B cell (primary cell): ENCODE data around the gene ACAP3.

Experiments
- CTCF ChIP-seq: fragments of 200-600 bp; IDR thresholded peaks from one replicate; pipeline ENCODE4 v1.8.0; 2022; ENCODE audit warnings: antibody characterized with exemption, mild to moderate bottlenecking
- EZH2 ChIP-seq: IDR thresholded peaks from 2 replicates; pipeline ENCODE4 v1.6.1; 2012; ENCODE audit warnings: borderline replicate concordance, low read depth, mild to moderate bottlenecking, moderate library complexity, low read length; ENCODE audit not compliant: insufficient read depth, poor library complexity, severe bottlenecking

GRCh38 chr1:1253972-1254666 lies 53.6 kb downstream of the ACAP3 start:
- TF ChIP-seq EZH2 (no peak), CTCF (no peak)
